Measurements from ENCODE around the gene CCDC198. TPM values are rescaled to one million over a fixed set of nuclear protein-coding genes. Genes with fewer than 3 reads are reported as not detected.

CCDC198 gene, protein sequence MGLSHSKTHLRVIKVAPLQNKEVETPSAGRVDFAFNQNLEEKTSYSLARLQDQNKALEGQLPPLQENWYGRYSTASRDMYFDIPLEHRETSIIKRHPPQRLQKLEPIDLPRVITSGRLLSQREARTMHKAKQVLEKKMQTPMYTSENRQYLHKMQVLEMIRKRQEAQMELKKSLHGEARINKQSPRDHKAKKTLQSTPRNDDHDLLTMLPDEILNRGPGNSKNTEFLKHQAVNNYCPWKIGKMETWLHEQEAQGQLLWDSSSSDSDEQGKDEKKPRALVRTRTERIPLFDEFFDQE
- not detected for total RNA-seq
- long read RNA-seq: 0 reads

DNA sequence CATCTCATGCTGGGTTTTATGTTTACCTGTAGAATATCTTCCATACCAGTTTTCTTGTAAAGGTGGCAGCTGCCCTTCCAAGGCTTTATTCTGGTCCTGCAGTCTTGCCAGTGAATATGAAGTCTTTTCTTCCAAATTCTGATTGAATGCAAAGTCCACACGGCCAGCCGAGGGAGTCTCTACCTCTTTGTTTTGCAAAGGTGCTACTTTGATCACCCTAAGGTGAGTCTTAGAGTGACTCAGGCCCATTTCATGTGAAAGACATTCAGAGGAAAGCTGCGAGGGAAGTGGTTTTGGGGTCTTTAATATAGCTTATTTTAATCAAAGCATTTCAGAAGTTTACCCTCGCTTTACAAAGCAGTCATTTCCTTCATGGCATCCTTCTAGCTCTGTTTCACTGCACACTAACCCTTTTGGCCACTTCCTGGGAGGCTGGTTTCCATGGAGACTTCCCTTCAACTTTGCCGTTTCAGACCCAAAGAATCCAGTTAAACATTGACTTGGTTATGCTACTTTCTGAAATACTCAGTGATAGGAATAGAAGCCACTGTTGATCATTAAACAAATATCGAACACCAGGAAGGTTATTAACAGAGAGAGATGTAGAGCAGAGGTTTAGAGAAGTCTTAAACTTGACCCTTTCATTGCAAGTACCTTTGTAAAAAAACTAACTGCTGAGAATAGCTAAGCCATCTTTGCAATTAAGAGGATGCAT, at the start of gene CCDC198:
Gene CCDC198, minus strand, starts transcription at position 391 of the 715 bp plus-strand sequence. Its CDS starts 142 bp downstream, at position 249.
- ATAC-seq (ENCODE audit: poor library complexity): no peak
- intact Hi-C loops (cut with DNase I): no loop called here

DNA sequence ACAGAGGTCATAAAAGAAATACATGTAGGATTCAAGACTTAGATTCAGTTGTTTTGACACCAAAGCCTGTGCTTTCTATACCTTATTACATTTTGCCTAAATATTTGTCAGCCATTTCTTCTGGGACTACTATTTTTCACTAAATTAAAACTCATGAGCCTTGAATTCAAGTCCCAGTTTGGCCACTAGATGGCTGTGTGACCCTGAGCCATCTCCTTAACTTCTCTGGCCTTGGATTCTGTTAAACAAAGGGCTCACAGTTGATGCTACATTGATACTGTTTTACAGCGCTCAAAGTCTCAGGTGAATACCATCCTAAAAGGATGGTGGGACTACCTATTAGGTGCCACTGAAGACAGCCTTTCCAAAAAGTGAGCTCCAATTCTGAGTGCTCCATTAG, 39.6 kb upstream of the CCDC198 start:
- intact Hi-C loops (cut with DNase I): no loop called here
- ATAC-seq (ENCODE audit: poor library complexity) (no peak), DNase-seq (no peak)

More for the DNA sequence above, at the start of gene CCDC198:
- no peak for DNase-seq

GRCh38 chr14:57530571-57530970, 36.9 kb upstream of the CCDC198 start:
- DNase-seq: no peak
- no peak for ATAC-seq (ENCODE audit: poor library complexity)
- intact Hi-C loops (cut with DNase I): no loop called here

GRCh38 chr14:57526942-57527341, 33.3 kb upstream of the CCDC198 start:
- intact Hi-C loops (cut with DNase I): no loop called here
- no peak for ATAC-seq (ENCODE audit: poor library complexity)
- DNase-seq: no peak

- intact Hi-C loops (cut with DNase I): no loop called here
- DNase-seq (no peak), ATAC-seq (ENCODE audit: poor library complexity) (no peak)
Measured at GRCh38 chr14:57519043-57519442, 25.4 kb upstream of the CCDC198 start.

GRCh38 chr14:57512220-57512619, 18.6 kb upstream of the CCDC198 start:
- ATAC-seq (ENCODE audit: poor library complexity): no peak
- intact Hi-C loops (cut with DNase I): no loop called here
- no peak for DNase-seq

- ATAC-seq (ENCODE audit: poor library complexity): no peak
- DNase-seq: no peak
- intact Hi-C loops (cut with DNase I): no loop called here
Measured at GRCh38 chr14:57508756-57509155, 15.1 kb upstream of the CCDC198 start.

GRCh38 chr14:57502586-57503254, 9.1 kb upstream of the CCDC198 start:
- ATAC-seq (ENCODE audit: poor library complexity) (no peak), DNase-seq (peak; percentile 45)
- intact Hi-C loops (cut with DNase I): no loop called here

DNA sequence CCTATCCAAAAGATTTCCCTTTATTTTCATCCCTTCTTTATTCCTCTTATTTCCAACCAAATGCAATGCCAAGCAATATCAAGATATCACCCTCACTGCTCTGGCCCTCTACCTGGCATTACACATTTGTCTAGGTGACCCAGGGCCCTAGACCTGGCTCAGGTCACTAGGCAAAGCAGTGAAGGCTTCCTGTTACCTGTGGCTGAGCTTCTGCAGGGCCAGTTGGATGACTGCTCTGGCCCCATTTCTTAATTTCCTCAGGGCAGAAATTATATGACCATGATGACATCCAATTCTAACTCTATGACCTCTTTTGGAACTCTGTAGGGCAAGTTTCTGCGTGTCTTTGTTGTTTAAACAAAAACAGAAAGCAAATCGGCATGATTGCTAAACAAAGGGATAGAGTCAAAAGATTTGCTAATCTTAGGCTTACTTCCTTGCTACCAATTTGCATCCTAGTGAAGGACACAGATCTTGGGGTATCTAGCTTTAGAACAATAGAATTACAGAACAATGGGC, 7.4 kb upstream of the CCDC198 start:
- intact Hi-C loops (cut with DNase I): no loop called here
- ATAC-seq (ENCODE audit: poor library complexity) (no peak), DNase-seq (no peak)

DNA sequence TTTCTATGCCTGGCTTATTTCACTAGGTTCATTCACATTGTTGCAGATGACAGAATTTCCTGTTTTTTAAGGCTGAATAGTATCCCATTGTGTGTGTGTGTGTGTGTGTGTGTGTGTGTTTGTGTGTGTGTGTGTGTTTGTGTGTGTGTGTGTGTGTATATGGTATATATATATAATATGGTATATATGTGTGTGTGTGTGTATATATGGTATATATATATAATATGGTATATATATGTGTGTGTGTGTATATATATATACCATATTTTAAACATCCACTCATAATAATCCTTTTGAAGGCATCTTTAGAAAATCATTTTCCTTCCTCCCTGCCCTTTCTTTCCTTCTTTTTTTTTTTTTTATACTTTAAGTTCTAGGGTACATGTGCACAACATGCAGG, 5.0 kb upstream of the CCDC198 start:
- no peak for DNase-seq
- no peak for ATAC-seq (ENCODE audit: poor library complexity)
- intact Hi-C loops (cut with DNase I): no loop called here

- DNase-seq: no peak
- no peak for ATAC-seq (ENCODE audit: poor library complexity)
- intact Hi-C loops (cut with DNase I): no loop called here
Measured at GRCh38 chr14:57498035-57498434, 4.4 kb upstream of the CCDC198 start.

DNA sequence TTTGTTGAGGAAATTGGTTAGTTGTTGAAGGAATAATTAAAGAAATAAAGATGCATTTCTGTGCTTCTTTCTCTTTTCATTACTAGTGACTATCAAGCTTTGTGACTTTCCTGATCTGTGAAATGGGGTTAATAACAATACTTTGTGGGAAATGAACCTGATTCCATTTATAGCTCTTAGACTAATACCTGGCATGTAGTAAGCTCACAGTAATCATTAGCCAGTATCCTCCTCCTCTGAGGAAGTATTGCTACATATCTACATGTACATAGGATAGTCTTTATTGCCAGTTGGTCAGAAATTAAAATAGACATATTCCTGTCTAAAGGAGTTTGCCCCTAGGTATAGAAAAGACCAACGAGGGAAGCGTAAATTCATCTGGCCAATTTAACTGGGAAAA, 1.8 kb upstream of the CCDC198 start:
- intact Hi-C loops (cut with DNase I): no loop called here
- ATAC-seq (ENCODE audit: poor library complexity): no peak
- no peak for DNase-seq

DNA sequence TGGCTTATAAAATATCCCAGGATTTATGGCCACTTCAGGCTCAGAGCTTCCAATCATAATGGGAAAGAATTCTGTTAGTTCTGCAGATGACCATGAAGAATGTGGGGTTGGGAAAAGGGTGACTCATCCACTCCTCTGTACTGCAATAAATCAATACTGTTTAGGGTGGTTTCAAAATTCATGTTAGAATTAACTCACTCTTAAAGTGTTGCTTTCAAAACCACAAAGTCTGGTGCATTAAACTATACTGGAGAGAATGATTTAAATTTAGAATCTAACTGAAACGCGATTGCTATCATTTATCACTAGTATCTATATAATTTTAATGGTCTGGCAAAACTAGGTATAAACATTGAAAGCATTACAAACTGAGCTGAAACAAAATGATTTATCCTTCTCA, 798 bp downstream of the CCDC198 start:
- DNase-seq (no peak), ATAC-seq (ENCODE audit: poor library complexity) (no peak)
- intact Hi-C loops (cut with DNase I): no loop called here

DNA sequence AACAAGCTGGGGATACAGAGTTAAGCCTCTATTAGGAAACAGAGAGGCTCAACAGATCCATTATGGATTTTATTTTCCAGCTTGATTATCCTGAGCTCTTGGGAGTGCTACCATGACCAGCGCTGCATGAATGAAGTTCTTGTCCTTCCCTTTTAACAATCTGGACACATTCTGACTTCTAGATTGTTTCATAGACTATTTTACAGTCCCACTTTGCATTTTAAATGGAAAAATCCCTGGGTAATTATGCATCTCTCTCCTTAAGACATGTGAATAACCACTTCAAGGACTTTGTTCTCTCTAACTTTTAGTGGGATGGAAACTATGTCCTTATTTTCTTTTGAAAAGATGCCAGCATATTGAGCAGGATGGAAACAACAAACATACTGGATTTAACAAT, 2.0 kb downstream of the CCDC198 start:
- DNase-seq (no peak), ATAC-seq (ENCODE audit: poor library complexity) (no peak)
- intact Hi-C loops (cut with DNase I): no loop called here

DNA sequence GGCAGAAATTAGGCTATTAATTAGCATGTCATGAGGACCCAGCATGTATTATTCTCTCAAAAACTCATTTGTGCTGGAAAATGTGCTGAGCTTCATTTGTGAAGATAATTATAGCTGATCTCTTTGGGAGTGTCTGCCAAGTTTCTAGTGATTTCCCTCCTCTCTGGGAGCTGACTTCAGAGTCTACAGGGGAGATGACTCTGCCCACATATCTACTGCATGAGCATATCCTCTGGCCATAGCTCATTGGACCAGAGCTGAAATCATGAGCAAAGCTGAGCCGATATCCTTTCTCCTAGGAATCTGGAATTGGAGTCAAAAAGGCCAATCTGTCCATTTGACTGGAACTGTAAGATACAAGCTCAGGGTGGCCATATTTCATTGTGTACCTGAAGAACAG, 5.9 kb downstream of the CCDC198 start:
- intact Hi-C loops (cut with DNase I): loop anchor here (2.0 kb wide), 1 partner anchor 585 kb away; no protein-coding TSS in a partner anchor
- ATAC-seq (ENCODE audit: poor library complexity) (no peak), DNase-seq (no peak)

GRCh38 chr14:57486767-57487379, 6.8 kb downstream of the CCDC198 start:
- no peak for DNase-seq
- intact Hi-C loops (cut with DNase I): loop anchor here (2.0 kb wide), 1 partner anchor 586 kb away; no protein-coding TSS in a partner anchor
- peak; percentile 64 for ATAC-seq (ENCODE audit: poor library complexity)

GRCh38 chr14:57485635-57486034, 8.0 kb downstream of the CCDC198 start:
- DNase-seq: no peak
- intact Hi-C loops (cut with DNase I): loop anchor here (2.0 kb wide), 1 partner anchor 587 kb away; no protein-coding TSS in a partner anchor
- ATAC-seq (ENCODE audit: poor library complexity): no peak

GRCh38 chr14:57482120-57482519, 11.5 kb downstream of the CCDC198 start:
- ATAC-seq (ENCODE audit: poor library complexity) (no peak), DNase-seq (no peak)
- intact Hi-C loops (cut with DNase I): no loop called here

GRCh38 chr14:57480051-57480450, 13.6 kb downstream of the CCDC198 start:
- DNase-seq (no peak), ATAC-seq (ENCODE audit: poor library complexity) (no peak)
- intact Hi-C loops (cut with DNase I): no loop called here

Data from Right ventricle myocardium superior (tissue), 1 donor.